RWPE2 (cell line): ENCODE measurements around the gene CLCN1.

Source experiments
- ATAC-seq: fragments of 200-7000 bp; cut with Tn5 transposase; 3 replicates; pipeline ENCODE4 v1.9.1; 2021; ENCODE audit warnings: low read depth
- DNase-seq: peaks from one replicate; pipeline ENCODE4 v3.0.0-alpha.2; 2020; ENCODE audit warnings: low spot score
- H3K27ac ChIP-seq: fragments of 450-650 bp; 2 replicates; pipeline ENCODE4 v1.5.1; 2017; ENCODE audit warnings: mild to moderate bottlenecking; ENCODE audit not compliant: poor library complexity, severe bottlenecking
- H3K27me3 ChIP-seq: fragments of 250-450 bp; sonication (Bioruptor Pico); 2 replicates; pipeline ENCODE4 v1.5.1; 2021; ENCODE audit warnings: mild to moderate bottlenecking, moderate library complexity; ENCODE audit not compliant: insufficient read depth, poor library complexity, severe bottlenecking
- H3K36me3 ChIP-seq: fragments of 250-450 bp; sonication (Bioruptor Pico); 2 replicates; pipeline ENCODE4 v1.5.1; 2020; ENCODE audit warnings: low read depth, mild to moderate bottlenecking, moderate library complexity
- H3K4me1 ChIP-seq: fragments of 250-450 bp; sonication (Bioruptor Pico); 2 replicates; pipeline ENCODE4 v1.5.1; 2021; ENCODE audit warnings: mild to moderate bottlenecking, moderate library complexity; ENCODE audit not compliant: insufficient read depth, poor library complexity, severe bottlenecking
- H3K4me3 ChIP-seq: fragments of 250-450 bp; sonication (Bioruptor Pico); 2 replicates; pipeline ENCODE4 v1.5.1; 2021; ENCODE audit warnings: mild to moderate bottlenecking, moderate library complexity; ENCODE audit not compliant: severe bottlenecking
- H3K9me3 ChIP-seq: fragments of 250-450 bp; sonication (Bioruptor Pico); 2 replicates; pipeline ENCODE4 v1.5.1; 2021; ENCODE audit warnings: mild to moderate bottlenecking, moderate library complexity; ENCODE audit not compliant: severe bottlenecking
- TF ChIP-seq, protein P1 (sequence below): fragments of 450-650 bp; IDR thresholded peaks from one replicate; pipeline ENCODE4 v1.5.1; 2017; ENCODE audit warnings: mild to moderate bottlenecking, moderate library complexity; ENCODE audit not compliant: poor library complexity, severe bottlenecking

CLCN1 gene

GRCh38 chr7:143354965-143355364 lies 39.1 kb downstream of the CLCN1 start:
- TF ChIP-seq, protein P1, sequence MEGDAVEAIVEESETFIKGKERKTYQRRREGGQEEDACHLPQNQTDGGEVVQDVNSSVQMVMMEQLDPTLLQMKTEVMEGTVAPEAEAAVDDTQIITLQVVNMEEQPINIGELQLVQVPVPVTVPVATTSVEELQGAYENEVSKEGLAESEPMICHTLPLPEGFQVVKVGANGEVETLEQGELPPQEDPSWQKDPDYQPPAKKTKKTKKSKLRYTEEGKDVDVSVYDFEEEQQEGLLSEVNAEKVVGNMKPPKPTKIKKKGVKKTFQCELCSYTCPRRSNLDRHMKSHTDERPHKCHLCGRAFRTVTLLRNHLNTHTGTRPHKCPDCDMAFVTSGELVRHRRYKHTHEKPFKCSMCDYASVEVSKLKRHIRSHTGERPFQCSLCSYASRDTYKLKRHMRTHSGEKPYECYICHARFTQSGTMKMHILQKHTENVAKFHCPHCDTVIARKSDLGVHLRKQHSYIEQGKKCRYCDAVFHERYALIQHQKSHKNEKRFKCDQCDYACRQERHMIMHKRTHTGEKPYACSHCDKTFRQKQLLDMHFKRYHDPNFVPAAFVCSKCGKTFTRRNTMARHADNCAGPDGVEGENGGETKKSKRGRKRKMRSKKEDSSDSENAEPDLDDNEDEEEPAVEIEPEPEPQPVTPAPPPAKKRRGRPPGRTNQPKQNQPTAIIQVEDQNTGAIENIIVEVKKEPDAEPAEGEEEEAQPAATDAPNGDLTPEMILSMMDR: no peak
- no peaks in the 10 kb centered on the region for H3K27me3 ChIP-seq
- no peaks in the 10 kb centered on the region for H3K36me3 ChIP-seq
- no peak overlapping the region for H3K4me3 ChIP-seq
- no peaks in the 10 kb centered on the region for H3K4me1 ChIP-seq
- no peak for DNase-seq
- no peak for ATAC-seq
- no peak overlapping the region for H3K27ac ChIP-seq
- no peaks in the 10 kb centered on the region for H3K9me3 ChIP-seq

DNA sequence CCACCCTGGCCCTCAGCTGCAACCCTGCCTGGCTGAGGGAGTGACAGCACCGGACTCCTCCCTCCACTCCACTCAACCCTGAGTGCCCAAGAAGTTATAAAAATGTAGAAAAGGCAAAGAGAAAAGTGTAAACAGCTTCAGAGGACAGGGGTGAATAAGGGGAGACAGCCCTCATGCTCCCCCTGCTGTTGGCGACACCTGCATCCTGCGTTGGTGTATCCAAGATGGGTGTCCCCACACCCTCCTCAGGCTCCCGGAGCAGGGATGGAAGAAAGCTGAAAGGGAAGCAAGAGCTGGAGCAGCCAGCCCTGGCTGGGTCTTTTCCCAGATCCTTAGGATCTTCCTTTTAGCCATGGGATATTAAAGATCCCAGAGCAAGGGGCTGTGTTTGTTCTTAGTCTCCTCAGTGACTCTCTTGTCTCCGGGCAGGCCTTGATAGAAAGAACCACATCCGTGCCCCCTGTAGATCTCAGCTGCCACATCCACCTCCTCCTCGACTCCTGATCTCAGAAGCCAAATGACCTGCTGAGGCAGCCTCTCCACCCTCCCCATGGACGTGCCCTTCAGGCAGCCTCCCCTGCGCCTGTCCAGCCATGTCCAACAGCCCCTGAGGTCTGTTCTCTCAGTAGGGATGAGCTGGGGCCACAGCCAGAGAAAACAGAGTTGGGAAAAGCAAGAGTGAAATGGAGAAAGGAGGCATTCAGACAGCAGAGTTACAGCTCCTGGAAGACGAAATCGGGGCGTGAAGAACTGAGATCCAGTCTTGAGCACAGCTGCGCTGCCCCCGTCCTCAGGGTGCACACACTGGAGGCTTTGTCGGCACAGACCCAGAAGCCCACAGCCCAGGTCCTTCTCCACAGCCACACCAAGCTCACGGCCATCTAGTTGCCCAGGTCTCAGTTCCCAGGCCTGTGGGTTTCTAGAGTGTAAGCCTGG lies 39.8 kb downstream of the CLCN1 start:
- ATAC-seq: no peak
- TF ChIP-seq, protein P1: no peak
- H3K4me3 ChIP-seq: no peak overlapping the region
- H3K4me1 ChIP-seq: no peaks in the 10 kb centered on the region
- H3K36me3 ChIP-seq: no peaks in the 10 kb centered on the region
- H3K9me3 ChIP-seq: no peaks in the 10 kb centered on the region
- H3K27me3 ChIP-seq: peaks cover 7% of the 10 kb centered on the region
- no peak overlapping the region for H3K27ac ChIP-seq
- DNase-seq: no peak

GRCh38 chr7:143356414-143357050 lies 40.6 kb downstream of the CLCN1 start:
- Histone ChIP-seq H3K27me3 (peaks cover 13% of the 10 kb centered on the region), H3K4me3 (no peak overlapping the region), H3K36me3 (no peaks in the 10 kb centered on the region), H3K27ac (no peak overlapping the region), H3K4me1 (no peaks in the 10 kb centered on the region), H3K9me3 (no peaks in the 10 kb centered on the region)
- ATAC-seq (no peak), DNase-seq (no peak)
- TF ChIP-seq, protein P1: no peak

- H3K27me3 ChIP-seq: peaks cover 28% of the 10 kb centered on the region
- no peak for ATAC-seq
Measured at GRCh38 chr7:143358626-143359025, 42.7 kb downstream of the CLCN1 start.

More at GRCh38 chr7:143358626-143359025, 42.7 kb downstream of the CLCN1 start:
- no peaks in the 10 kb centered on the region for H3K4me1 ChIP-seq
- TF ChIP-seq, protein P1: no peak
- H3K9me3 ChIP-seq: no peaks in the 10 kb centered on the region
- no peak overlapping the region for H3K4me3 ChIP-seq
- no peak overlapping the region for H3K27ac ChIP-seq
- DNase-seq: no peak
- H3K36me3 ChIP-seq: no peaks in the 10 kb centered on the region
